ENCODE measurements around the gene MRGPRG.

GRCh38 chr11:3182462-3182852, 36.2 kb downstream of the MRGPRG start:
- TF ChIP-seq CTCF (IDR thresholded peaks at IDR 0.05) (no peak), POLR2A (IDR thresholded peaks at IDR 0.05) (no peak)
